Measurements from ENCODE around the gene AMD1.
"Not testable (repeated sequence)": the region's sequence is repeated elsewhere in the genome, so short reads cannot be mapped to it uniquely, and the experiment has no call there.

AMD1 gene

GRCh38 chr6:110878751-110879522, 4.4 kb downstream of the AMD1 start:
- DNase-seq = no peak

DNA sequence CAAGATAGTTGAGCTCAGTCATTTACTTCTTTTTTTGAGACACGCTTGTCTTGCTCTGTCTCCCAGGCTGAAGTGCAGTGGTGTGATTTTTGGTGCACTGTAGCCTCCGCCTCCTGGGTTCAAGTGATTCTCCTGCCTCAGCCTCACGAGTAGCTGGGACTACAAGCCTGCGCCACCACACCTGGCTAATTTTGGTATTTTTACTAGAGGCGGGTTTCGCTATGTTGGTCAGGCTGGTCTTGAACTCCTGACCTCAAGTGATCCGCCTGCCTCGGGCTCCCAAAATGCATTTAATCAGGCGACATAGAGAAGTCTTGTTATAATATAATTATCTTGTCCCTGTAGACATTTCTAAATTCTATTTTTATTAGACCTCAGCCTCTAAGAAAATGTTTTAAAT, 6.1 kb downstream of the AMD1 start:
- DNase-seq = no peak

- no peak for DNase-seq
These were observed 7.1 kb downstream of the AMD1 start for GRCh38 chr6:110881546-110882273.

DNA sequence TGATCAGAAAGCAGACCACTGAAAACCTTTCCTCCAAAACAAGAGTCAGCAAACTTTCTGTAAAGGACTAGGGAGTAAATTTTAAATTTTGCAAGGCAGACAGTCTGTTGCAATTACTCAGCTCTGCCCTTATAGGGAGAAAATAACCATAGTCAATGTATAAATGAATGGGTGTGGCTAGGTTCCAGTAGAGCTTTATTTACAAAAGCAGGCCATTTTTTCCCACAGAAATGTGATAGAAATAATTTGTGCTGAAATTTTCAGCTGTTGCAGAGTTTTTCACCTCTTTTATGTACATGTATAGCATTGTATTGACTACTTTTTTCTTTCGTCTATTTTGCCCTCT, 7.7 kb downstream of the AMD1 start:
- DNase-seq = no peak

GRCh38 chr6:110882824-110883554, 8.4 kb downstream of the AMD1 start:
- DNase-seq = no peak

DNA sequence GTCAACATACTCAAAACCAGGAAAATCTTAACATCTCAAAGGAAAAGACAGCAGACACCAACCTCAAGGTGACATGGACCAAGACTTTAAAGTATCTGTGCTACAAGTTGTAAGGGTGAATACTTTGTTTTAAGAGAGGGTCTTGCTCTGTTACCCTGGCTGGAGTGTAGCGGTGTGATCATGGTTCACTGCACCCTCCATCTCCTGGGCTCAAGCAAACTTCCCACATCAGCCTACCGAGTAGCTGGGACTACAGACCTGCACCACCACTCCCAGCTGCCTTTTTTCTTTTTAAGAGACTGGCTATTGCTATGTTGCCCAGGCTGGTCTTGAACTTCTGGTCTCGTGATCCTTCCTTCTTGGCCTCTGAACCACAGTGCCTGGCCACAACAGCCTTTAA, 9.7 kb downstream of the AMD1 start:
- DNase-seq = no peak

- no peak for DNase-seq
These were observed 10.9 kb downstream of the AMD1 start for GRCh38 chr6:110885526-110885925.

- DNase-seq = no peak
These were observed 12.1 kb downstream of the AMD1 start for GRCh38 chr6:110886555-110887167.

- no peak for DNase-seq
These were observed 15.7 kb downstream of the AMD1 start for GRCh38 chr6:110890288-110890687.

GRCh38 chr6:110895907-110896608, 21.5 kb downstream of the AMD1 start:
- no peak for DNase-seq

DNA sequence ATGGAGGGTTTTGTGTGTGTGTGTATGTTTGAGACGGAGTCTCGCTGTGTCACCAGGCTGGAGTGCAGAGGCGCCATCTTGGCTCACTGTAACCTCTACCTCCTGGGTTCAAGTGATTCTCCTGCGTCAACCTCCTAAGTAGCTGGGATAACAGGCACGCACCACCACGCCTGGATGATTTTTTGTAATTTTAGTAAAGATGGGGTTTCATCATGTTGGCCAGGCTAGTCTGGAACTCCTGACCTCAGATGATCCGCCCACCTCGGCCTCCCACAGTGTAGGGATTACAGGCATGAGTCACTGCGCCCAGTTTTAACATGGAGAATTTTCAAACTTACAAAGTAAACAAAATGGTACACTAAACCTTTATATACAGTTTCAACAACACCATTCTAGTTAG, 22.8 kb downstream of the AMD1 start:
- no peak for DNase-seq

- no peak for DNase-seq
These were observed 23.5 kb downstream of the AMD1 start for GRCh38 chr6:110898111-110898510.

DNA sequence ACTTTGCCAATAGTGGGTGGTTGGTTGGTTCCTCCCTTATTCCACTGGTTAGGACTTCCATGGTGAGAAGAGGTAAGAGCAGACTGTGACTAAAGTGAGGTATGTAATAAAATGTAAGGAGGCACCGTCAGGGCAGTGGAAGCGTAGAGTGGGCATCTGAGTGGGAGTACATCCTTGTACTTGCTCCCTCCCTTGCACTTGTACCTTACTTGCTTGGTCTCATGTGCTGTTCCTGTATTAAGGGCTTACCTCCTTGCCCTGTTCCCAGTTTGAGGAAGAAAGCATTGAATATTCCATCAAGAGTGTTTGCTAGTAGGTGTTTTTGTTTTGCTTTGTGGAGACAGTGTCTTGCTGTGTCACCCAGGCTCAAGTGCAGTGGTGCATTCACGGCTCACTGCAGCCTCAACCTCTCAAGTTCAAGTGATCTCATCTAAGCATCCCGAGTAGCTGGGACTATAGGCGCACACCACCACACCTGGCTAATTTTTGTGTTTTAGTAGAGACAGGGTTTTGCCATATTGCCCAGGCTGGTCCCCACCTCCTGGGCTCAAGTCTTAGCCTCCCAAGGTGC, 25.5 kb downstream of the AMD1 start:
- no peak for DNase-seq

DNA sequence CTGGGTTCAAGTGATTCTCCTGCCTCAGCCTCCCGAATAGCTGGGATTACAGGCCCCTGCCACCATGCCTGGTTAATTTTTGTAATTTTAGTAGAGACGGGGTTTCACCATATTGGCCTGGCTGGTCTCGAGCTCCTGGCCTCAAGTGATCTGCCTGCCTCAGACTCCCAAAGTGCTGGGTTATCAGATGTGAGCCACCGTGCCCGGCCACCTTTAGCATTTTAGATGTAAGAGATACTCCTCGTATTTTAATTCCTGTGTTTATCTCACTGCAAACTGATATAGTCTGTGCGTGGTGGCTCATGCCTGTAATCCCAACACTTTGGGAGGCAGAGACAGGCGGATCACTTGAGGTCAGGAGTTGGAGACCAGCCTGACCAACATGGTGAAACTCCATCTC, 27.0 kb downstream of the AMD1 start:
- DNase-seq = not testable (repeated sequence)

GRCh38 chr6:110902091-110902490, 27.5 kb downstream of the AMD1 start:
- DNase-seq = no peak

GRCh38 chr6:110906273-110906672, 31.7 kb downstream of the AMD1 start:
- not testable (repeated sequence) for DNase-seq

- DNase-seq = no peak
These were observed 56.2 kb downstream of the AMD1 start for GRCh38 chr6:110930781-110931180.

DNA sequence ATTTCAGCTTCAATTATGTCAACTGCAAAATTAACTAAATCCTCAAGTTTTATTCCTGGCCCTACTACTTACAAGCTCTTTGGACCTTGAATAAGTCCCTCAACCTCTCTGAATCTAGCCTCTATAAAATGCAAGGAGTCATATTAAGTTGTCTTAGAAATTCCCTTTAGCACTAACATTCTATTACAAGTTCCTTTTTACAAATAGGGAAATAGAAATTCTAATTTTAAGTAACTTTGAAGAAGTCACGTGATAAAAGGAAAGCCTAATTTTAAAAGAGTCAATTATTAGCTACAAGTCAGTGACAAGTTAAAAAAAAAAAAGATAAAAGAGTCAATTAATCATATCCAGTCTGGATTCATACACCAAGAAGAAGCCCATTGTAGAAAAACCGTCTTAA, 59.3 kb downstream of the AMD1 start:
- no peak for DNase-seq

DNA sequence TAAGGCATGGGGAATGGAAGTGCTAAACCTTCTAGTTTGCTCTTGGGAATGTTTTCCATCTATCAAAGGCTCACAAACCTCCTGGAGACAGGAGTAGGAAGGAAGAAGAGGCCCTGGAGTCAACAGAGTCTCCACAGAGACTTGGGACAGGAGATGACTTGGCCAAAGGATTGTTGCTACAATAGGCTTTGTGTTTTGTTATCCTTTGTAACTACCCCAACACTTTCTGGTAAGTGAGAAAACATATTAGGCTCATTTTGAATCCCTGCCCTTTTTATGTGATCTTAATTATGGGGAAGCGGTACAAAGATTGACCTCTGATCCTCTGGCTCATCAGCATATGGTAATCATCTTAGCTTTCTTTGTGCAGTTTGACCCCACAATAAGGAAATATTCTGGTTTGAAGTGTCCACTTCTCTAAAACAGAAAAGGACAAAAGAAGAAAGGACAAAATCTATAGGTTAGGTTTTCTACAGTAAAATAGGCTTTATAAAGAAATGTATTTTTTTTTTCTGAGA, 59.9 kb downstream of the AMD1 start:
- no peak for DNase-seq

DNA sequence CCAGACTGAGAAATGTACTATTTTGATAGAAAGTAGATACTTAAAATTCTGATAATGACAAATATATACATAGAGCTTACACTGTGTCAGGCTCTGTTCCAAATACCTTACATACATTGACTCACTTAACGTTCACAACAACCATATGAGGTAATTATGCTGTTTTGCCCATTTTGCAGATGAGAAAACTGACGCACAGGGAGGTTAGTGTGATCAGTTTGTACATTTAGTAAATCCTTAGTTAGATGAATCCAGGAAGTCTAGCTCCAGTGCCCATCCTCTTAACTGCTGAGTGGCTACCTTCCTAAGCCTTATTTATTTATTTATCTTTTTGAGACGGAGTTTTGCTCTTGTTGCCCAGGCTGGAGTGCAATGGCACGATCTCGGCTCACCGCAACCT, 60.6 kb downstream of the AMD1 start:
- no peak for DNase-seq

DNA sequence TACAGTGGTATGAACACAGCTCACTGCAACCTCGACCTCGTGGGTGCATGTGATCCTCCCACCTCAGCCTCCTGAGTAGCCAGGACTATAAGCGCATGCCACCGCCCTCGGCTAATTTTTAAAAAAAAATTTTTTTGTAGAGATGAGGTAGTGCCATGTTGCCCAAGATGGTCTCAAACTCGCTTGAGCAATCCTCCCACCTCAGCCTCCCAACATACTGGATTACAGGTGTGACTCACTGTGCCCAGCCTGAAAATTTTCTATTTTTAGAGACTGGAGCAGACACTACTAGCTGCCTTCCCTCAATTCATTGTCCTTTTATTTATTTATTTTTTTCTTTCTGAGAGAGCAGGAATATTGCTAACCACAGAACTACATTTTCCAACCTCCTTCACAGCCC, 63.6 kb downstream of the AMD1 start:
- no peak for DNase-seq
